HG03457 (cell line): ENCODE data around the gene TMEM72.

Source experiments
- ATAC-seq: cut with Tn5 transposase; IDR thresholded peaks from one replicate; pipeline ENCODE4 v1.9.1; 2021; ENCODE audit warnings: moderate number of reproducible peaks; ENCODE audit not compliant: unreplicated experiment

TMEM72 gene

DNA sequence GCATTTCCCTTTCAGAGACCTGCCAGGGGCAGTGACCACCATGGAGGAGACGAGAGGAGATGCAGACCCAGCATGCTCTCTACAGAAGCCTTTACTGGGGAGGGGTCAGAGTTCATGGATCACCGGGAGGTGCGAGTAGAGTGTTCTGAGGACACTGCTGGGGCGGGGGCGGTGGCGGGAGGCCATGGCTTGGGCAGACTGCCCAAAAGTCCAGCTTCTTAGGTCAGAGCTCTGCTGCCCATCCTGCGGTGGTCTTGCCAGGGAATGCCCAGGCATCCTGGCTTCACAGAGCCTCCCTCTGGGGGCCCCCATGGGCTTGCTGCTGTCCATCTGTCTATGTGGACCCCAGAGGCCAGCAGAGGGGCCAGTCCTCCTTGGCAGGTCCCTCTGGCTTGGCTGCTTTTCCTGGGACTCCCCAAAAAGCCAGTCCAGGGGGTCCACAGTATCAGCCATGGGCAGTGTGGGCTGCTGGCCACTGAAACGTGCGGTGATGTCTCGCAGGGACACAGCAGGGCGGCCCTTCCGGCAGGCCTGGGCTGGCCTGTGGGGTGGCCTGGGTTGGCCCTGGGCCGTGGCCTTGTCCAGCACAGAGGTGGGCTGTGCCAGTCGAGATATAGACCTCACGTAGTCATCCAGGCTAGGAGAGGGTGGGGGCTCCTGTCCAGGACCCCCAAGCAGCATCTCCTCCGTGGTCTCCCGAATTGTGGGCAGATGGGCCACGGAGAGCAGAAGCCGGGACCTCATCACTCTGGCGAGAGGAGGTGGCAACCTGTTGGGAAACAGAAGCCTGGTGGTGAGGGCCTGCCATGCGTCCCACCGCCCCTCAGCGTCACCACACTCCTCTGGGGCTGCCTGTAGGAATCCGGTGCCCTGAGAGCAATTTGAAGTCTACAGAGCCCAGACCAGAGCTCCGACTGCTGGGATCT is 66.4 kb downstream of the TMEM72 start:
- no peak for ATAC-seq

DNA sequence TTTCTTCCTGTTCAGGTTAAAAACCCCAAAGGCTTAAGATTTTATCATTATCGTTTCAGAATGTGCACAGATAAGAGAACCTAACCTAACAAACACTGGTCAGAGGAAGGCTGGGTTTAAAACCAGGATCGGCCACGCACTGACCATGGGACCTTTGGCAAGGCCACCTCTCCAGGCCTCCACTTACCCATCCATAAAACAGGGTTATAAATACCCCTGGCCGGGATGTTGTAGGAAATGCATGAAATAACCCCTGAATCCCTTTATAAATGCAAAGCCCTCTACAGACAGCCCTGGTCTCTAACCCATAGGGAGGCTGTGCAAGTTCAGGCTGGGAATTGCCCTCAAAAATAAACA is 67.1 kb downstream of the TMEM72 start:
- no peak for ATAC-seq

DNA sequence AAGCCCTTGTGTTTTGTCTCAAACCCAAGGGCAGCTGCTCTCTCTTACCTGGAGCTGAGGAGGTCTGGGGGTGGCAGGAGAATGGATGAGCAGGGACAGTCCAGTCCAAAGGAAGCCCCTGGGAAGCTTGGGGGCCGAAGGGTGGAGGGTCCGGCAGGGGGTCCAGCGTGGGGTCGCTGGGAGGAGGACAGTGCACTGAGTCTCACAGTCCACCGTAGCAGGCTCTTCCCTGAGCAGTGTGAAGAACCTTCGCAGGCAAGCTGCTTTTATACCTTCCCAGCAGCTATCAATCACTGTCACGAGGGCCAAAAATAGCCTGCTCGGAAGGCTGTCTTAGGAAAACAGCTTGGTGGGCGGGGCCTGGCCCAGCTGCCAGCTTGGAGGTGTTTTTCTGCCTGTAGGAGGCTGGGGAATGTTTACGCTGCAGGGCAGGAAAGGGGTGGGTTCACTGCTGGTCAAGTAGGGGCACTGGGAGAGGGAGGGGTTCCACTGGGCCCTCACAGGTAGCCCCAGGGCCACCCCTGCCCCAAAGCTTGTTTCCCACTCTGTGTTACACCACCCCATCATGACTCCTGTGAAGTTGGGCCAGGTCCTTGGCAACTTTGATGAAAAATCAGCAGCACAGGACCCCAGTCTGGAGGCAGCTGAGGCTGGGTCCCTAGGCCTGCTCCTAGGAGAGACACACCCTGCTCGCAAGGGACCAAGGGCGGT is 67.6 kb downstream of the TMEM72 start, which contains the start of gene DEPP1:
Gene DEPP1, minus strand, starts transcription at position 240 of the 711 bp plus-strand sequence. CDS start 779 bp downstream, outside the sequence.
- ATAC-seq: no peak

DNA sequence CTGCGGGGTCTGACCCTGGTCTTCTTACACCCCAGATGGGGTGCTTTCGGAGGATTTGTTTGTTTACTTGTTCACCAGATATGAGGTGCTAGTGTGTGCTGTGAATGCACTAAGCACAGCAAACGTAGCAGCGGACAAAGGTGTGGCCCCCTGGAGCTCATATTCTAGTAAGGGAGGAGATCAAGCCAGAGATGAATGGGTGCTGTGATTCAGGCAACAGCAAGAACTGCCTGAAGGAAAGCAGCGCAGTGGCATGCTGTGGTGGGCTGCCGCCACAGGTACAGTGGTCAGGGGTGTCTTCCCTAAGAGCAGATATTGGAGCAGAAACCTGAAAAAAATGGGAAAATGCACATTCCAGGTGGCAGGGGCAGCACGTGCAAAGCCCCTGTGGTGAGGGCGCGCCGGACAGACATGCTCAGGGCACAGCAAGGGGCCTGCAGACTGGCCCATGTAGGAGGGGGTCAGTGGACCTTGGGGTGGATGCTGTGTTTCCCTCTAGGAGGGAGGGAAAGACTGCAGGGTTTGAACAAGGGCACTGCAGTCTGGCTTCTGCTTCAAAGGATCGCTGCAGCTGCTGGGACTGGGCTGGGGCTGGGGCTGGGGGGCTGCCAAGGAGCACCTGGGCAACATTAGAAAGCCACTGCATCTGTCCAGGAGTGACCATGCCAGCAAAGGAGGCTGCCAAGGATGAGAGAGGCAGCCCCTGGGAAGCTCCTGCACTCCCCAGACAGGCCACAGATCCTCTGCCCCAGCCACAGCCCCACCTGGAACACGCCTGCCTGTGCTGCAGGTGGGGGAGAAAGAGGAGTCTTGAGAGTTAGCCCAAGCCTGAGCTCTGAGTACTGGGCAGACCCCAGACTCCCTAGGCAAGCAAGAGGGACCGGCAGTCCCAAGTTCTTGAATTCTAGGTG is 68.4 kb downstream of the TMEM72 start:
- no peak for ATAC-seq

DNA sequence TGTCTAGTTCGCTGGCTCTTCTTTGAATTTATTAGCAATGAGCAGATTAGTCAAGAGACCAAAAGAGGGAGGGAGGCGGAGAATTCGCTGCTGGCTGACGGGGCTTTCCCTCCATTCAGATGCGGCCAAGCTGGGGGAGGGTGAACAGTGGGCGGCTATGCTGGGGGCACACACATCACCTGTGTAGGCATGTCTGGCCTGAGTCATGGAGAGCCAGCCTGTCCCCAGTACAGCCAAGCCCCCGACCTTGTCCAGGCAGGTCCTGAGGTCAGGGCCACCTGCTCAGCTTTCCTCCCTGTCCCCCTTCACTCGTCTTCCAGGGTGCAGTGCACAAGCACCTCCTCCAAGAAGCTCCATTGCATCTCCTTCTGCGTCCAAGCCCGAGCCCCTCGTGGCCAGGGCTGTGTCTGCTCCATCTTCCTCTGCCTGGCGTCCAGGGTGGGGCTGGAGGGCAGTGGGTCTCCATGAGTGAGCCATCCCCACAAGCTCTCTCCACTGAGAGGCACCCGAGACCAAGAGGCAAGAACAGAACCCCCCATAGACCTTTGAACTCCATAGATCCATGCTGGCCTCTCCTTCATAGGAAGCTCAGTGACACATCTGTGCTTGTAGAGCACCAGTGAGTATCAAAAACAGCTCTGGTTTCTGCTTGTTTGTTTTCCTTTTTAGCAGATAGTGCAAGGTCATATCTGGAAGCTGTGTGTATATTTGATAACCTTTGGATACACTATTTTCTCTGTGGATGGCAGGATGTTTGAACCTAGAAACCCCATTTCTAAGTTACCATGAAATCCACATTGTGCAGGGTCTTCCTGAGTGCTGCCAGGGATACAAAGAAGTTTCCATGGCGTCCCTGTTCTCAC is 69.4 kb downstream of the TMEM72 start:
- ATAC-seq: no peak

DNA sequence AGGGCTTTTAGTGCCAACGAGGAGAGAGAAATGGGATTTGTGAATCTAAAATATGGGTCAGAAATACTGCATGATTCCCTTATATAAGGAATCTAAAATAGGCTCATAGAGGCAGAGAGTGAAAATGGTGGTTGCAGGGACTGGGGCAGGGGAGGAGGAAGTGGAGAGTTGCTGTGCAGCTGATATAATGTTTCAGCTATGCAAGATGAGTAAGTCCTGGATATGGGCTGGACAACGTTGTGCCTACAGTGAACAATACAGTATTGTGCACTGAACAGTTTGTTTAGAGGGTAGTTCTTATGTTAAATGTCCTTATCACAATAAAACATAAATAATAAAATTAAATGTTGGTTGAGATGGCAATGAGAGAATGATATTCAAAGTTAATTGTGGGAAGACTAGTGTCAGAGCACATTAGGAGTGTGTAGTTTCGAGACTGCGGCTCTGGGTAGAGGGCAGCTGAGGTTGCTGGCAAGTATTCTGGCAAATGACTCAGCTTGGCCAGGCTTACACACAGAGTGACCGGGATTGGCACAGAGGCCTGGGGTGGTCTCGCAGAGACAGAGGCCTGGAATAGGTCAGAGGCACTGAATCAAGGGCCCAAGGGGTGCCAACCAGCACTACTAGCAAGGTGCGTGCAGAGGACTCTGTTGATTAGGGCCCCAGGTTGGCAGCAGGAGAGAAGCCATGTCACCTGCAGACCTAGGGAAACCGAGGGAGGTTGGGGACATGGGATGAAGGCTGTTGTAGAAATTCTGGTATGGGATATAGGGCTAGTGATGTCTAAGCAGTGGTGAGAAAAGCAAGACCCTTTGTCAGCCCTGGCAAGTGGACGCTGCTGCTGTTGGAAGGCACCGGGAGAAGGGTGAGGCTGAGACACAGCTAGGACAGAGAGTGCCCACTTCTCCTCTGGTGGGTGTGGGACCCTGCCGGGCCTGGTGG is 70.3 kb downstream of the TMEM72 start:
- no peak for ATAC-seq

DNA sequence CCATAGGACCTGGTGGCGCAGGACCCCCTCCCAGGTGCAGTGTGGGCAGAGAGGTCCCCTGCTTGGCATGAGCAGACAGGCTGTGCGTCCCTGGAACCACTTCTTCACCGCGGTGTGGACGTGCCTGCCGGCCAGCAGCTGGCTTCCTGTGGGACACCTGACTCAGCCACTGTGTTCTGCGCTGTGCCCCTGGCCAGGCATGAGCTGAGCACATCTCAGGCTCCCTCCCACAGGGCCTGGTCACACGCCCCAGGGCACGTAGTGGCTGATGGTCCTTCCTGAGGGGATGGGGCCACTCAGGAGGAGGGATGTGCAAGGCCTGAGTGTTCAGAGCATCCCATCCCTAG is 71.0 kb downstream of the TMEM72 start:
- ATAC-seq: no peak

DNA sequence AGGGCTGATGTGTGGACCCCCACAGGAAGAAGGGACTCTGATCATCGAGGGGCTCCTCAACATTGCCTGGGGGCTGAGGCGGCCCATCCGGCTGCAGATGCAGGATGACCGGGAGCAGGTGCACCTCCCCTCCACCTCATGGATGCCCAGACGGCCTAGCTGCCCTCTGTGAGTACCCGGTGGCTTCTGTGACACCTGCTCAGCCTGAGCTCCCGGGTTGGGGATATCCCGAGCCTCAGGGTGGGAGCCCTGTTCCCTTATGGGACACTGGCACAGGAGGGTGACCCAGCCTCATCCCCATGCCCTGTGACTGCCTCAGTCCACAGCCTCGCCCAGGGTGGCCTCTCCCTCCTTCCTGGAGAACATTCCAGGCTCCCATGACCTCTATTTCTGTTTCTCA is 71.4 kb downstream of the TMEM72 start:
- no peak for ATAC-seq

DNA sequence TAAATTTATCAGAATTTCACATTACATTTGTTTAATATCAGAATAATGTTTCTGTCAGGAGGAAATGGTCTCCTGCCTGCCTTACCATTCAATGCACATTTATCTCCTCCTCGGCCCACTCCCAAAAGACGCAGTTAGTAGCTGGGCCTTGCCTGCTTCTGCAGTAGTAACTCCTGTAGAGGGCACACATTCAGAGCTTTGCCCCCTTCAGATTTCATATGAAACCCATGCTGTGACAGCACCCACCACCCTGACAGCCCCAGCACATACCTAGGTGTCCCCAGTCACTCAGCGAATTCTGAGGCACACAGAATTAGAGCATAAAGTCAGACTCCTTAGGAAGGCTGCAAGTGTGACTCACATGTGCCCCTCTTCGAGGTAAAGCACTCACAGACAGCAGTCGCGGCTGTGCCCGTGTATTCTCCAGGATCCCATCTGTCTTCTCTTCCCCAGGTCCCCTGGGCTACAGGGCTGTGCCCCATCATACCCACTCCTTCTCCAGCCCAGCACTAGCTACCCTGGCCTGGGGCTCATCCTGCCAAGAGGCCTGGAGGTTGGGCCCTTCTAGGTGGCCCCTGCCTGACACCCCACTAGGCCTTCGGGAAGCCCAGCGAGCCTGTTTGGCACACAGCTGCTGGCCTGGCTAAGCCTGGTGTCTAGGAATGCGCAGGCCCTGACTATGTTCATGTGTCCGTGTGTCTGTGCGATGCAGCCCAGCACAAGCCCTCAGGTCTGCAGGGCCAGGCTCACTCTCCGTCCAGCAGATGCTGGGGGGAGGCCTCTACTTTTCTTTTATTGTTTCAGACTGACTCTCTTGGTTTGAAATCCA is 72.1 kb downstream of the TMEM72 start:
- ATAC-seq: no peak

DNA sequence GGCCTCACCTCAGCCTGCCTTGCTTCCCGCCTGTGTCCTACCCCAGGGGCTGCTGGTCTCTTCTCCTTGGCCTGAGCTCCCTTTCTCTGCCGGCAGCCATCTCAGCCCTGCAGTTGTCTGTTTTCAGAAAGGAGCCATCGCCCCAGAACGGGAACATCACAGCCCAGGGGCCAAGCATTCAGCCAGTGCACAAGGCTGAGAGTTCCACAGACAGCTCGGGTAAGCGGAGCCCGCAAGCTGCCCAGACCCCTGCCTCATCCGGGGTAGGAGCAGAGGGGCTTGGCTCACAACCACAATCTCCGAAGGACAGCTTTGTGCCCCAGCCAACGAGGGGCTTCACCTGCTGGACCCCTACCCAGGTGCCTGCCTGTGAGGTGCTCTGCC is 72.8 kb downstream of the TMEM72 start:
- no peak for ATAC-seq

DNA sequence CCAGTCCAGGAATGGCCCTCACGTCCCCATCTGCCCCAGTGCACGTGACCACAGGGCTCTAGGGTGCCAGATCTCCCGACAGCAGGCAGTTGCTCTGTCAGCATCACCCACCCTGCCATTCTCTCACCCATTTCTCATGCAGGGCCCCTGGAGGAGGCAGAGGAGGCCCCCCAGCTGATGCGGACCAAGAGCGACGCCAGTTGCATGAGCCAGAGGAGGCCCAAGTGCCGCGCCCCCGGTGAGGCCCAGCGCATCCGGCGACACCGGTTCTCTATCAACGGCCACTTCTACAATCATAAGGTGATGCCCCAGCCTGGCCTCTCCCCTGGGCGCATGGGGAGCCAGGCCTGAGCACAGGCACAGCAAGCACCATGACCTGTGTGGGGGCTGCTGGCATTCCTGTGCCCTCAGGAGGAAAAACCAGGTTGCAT is 73.5 kb downstream of the TMEM72 start:
- no peak for ATAC-seq

DNA sequence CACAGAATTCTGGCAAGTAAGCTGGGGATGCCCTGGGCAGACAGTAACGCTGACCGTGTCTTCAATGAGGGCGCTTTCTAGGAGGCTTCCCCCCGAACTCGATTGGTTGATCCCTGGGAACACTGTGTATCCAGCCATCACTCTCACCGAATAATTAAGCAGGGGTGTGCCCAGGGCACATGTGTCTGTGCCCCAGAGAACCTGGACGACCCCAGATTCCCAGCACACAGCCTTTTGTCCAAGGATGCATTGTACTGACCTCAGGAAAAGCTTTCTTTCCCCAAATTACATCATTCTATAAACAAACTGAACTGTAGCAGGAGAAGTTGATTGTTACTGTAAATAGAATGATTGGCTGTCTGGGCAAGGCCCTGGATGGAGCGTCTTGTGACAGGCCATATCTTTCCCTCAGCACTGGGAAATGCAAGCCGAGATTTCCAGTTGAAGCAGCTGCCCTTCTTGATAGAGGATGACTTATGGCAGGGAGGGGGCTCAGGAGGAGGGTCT is 74.1 kb downstream of the TMEM72 start:
- ATAC-seq: no peak

DNA sequence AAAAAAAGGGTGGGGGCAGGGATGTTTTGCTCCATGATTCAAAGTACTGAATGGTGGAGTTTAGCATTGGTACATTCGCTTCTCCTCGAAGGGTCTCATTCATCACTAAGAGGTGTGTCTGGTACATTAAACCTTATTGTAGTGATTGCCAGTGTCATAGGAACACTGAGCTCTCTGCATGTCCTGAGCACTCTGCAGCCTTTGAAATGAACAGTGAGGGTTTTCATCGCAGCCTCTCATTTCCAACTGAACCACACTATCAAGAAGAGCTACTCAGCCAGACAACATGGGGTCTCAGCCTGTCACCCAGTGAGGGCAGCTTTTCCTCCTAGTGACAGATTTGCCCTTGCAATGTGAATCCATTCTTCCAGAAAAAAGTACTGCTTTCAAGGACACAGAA is 75.0 kb downstream of the TMEM72 start:
- no peak for ATAC-seq
